Spleen (tissue), 7 donors: ENCODE data around the gene NOS1AP.

Experiments
- CTCF ChIP-seq, 11 experiments: fragments of 200-600 bp in 7 of 11; fragments of 450-650 bp in 4 of 11; sonication (generic) in 4 of 11; IDR thresholded peaks in 8 of 11; conservative IDR thresholded peaks in 3 of 11; 1 replicate in 7 of 11; 2 replicates in 4 of 11; pipeline versions ENCODE4 v1.4.0 to v1.8.0; 2016 to 2021; ENCODE audit warnings: antibody characterized with exemption in 11 of 11, inconsistent platforms in 4 of 11, mild to moderate bottlenecking in 1 of 11
- POLR2A ChIP-seq, 3 donors: fragments of 450-650 bp; IDR thresholded peaks; one replicate each; pipeline ENCODE4 v1.5.1; 2017; ENCODE audit warnings: antibody characterized with exemption in 3 of 3, mild to moderate bottlenecking in 1 of 3
- POLR2AphosphoS5 ChIP-seq, 3 donors: sonication (generic); formaldehyde crosslinking; IDR thresholded peaks; one replicate each; pipeline ENCODE4 v1.5.1; 2017; ENCODE audit warnings: antibody characterized with exemption in 3 of 3
- donor health status: DM: no; HTN: no; CAD: no; lungs with moderate emphysema.
- donor health status: DM: no; HTN: no; CAD: no.
- donor health status: DM: no; HTN: no; CAD: no.

DNA sequence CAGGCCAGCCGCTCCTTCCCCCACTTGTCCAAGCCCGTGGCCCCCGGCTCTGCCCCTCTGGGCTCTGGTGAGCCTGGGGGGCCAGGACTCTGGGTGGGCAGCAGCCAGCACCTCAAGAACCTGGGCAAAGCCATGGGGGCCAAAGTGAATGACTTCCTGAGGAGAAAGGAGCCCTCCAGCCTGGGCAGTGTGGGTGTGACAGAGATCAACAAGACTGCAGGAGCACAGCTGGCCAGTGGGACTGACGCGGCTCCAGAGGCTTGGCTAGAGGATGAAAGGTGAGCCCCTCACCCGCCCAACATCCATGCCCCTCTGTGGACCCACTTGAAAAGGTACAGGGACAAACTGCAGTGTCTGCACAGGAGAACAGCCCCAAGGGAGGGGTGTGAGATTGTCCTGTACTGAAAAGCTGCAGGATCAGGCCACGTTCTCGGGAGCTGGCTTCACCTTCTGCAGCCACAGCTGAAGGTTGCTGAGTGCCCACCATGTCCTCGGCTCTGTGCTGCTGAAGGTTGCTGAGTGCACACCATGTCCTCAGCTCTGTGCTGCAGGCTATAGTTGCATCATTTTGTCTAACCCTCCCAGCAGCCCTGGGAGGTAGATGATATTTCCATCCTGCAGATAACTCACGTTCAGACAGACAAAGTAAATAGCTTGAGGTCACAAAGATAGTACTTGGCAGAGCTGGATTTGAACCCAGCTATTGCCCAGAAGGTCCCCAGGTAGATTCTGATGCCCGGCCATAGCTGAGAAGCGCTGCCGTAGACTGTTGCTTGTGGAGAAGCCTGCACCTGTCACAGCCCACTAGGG lies 312.7 kb downstream of the NOS1AP start:
- TF ChIP-seq POLR2A (IDR thresholded peaks at IDR 0.05) (no peak), CTCF (IDR thresholded peaks at IDR 0.05 in 8 of 11, conservative IDR thresholded peaks at IDR 0.05 in 3 of 11) (no peak), POLR2AphosphoS5 (IDR thresholded peaks at IDR 0.05) (no peak)
